GM12878 (cell line): ENCODE measurements around the gene ZNF808. TPM values are rescaled to one million over a fixed set of nuclear protein-coding genes. Genes with fewer than 3 reads are reported as not detected.

ENCODE experiments used
- ATF3 ChIP-seq: IDR thresholded peaks from 2 replicates; pipeline ENCODE4 v1.6.1; 2011; ENCODE audit warnings: low read depth, mild to moderate bottlenecking, low read length, moderate library complexity, borderline replicate concordance; ENCODE audit errors: extremely low read depth
- BHLHE40 ChIP-seq, 2 experiments: fragments of 450-650 bp in 1 of 2; IDR thresholded peaks; 2 replicates each; pipeline ENCODE4 v1.6.1; 2011 to 2017; ENCODE audit warnings: low read depth in 2 of 2, borderline replicate concordance in 1 of 2, improper control_type of control experiment in 1 of 2, low read length in 1 of 2, mild to moderate bottlenecking in 1 of 2
- CBX5 ChIP-seq: sonication (generic); IDR thresholded peaks from 2 replicates; pipeline ENCODE4 v1.6.1; 2016; ENCODE audit warnings: low read depth, moderate library complexity, mild to moderate bottlenecking, inconsistent platforms
- CREB1 ChIP-seq: IDR thresholded peaks from 2 replicates; pipeline ENCODE4 v1.6.1; 2012; ENCODE audit warnings: low read depth, mild to moderate bottlenecking, inconsistent platforms
- CREM ChIP-seq: IDR thresholded peaks from 2 replicates; pipeline ENCODE4 v1.6.1; 2014; ENCODE audit warnings: antibody characterized with exemption, low read depth
- CTCF ChIP-seq, 3 experiments: IDR thresholded peaks in 2 of 3; conservative IDR thresholded peaks in 1 of 3; 2 replicates each; pipeline ENCODE4 v1.5.1; 2011; ENCODE audit warnings: low read depth in 3 of 3, low read length in 3 of 3, mild to moderate bottlenecking in 3 of 3, control low read depth in 2 of 3, moderate library complexity in 2 of 3, inconsistent platforms in 1 of 3, mixed read lengths in 1 of 3; ENCODE audit not compliant: control insufficient read depth in 2 of 3, insufficient read depth in 1 of 3; ENCODE audit errors: extremely low read depth in 1 of 3
- E2F4 ChIP-seq: IDR thresholded peaks from 2 replicates; pipeline ENCODE4 v1.6.1; 2012; ENCODE audit warnings: low read depth, low read length, improper control_type of control experiment
- FOS ChIP-seq: IDR thresholded peaks from 3 replicates; pipeline ENCODE4 v1.6.1; 2011; ENCODE audit warnings: borderline replicate concordance; ENCODE audit not compliant: insufficient read length; ENCODE audit errors: extremely low read depth
- GABPA ChIP-seq: IDR thresholded peaks from 2 replicates; pipeline ENCODE4 v1.6.1; 2014; ENCODE audit warnings: antibody characterized with exemption, low read depth, mild to moderate bottlenecking, inconsistent platforms
- GATAD2B ChIP-seq: fragments of 450-650 bp; conservative IDR thresholded peaks from 2 replicates; pipeline ENCODE4 v1.6.1; 2017; ENCODE audit warnings: low read depth, mild to moderate bottlenecking, moderate library complexity
- HDAC6 ChIP-seq: fragments of 200-600 bp; sonication (generic); IDR thresholded peaks from one replicate; pipeline ENCODE4 v1.8.0; 2017; ENCODE audit warnings: antibody characterized with exemption; ENCODE audit not compliant: unreplicated experiment
- IKZF2 ChIP-seq, 2 experiments: fragments of 450-650 bp; IDR thresholded peaks; 2 replicates each; pipeline ENCODE4 v1.6.1; 2017; ENCODE audit warnings: mild to moderate bottlenecking in 2 of 2, moderate library complexity in 2 of 2
- NR2C1 ChIP-seq: fragments of 450-650 bp; IDR thresholded peaks from 2 replicates; pipeline ENCODE4 v1.6.1; 2017; ENCODE audit warnings: antibody characterized with exemption, mild to moderate bottlenecking, moderate library complexity
- POLR2A ChIP-seq: IDR thresholded peaks from 2 replicates; pipeline ENCODE4 v1.6.1; 2011; ENCODE audit warnings: low read depth, mild to moderate bottlenecking, low read length
- RAD51 ChIP-seq: fragments of 450-650 bp; IDR thresholded peaks from 2 replicates; pipeline ENCODE4 v1.6.1; 2016; ENCODE audit warnings: moderate library complexity, mild to moderate bottlenecking, inconsistent platforms
- RB1 ChIP-seq: fragments of 450-650 bp; formaldehyde crosslinking; IDR thresholded peaks from 2 replicates; pipeline ENCODE4 v1.6.1; 2017; ENCODE audit warnings: mild to moderate bottlenecking, borderline replicate concordance
- RBBP5 ChIP-seq: fragments of 200-600 bp; sonication (generic); conservative IDR thresholded peaks from 2 replicates; pipeline ENCODE4 v1.6.1; 2016
- SIX5 ChIP-seq: IDR thresholded peaks from 2 replicates; pipeline ENCODE4 v1.6.1; 2011; ENCODE audit warnings: mild to moderate bottlenecking, low read depth, low read length, moderate library complexity; ENCODE audit not compliant: severe bottlenecking
- SMAD1 ChIP-seq: fragments of 450-650 bp; IDR thresholded peaks from 2 replicates; pipeline ENCODE4 v1.6.1; 2018; ENCODE audit warnings: mild to moderate bottlenecking, low read depth; ENCODE audit not compliant: partially characterized antibody
- SMAD5 ChIP-seq: IDR thresholded peaks from 2 replicates; pipeline ENCODE4 v1.6.1; 2016; ENCODE audit warnings: antibody characterized with exemption, low read depth
- SMARCA5 ChIP-seq: fragments of 450-650 bp; IDR thresholded peaks from 2 replicates; pipeline ENCODE4 v1.6.1; 2017; ENCODE audit warnings: mild to moderate bottlenecking
- SP1 ChIP-seq: IDR thresholded peaks from one replicate; pipeline ENCODE4 v1.6.1; 2011; ENCODE audit warnings: low read depth, low read length
- SREBF2 ChIP-seq: IDR thresholded peaks from 2 replicates; pipeline ENCODE4 v1.6.1; 2012; ENCODE audit warnings: mild to moderate bottlenecking, low read length
- STAT3 ChIP-seq: IDR thresholded peaks from 2 replicates; pipeline ENCODE4 v1.6.1; 2011; ENCODE audit warnings: low read depth, low read length, improper control_type of control experiment
- SUZ12 ChIP-seq: fragments of 200-600 bp; sonication (generic); IDR thresholded peaks from one replicate; pipeline ENCODE4 v1.6.1; 2018; ENCODE audit warnings: antibody characterized with exemption, mild to moderate bottlenecking; ENCODE audit not compliant: unreplicated experiment
- TAF1 ChIP-seq: IDR thresholded peaks from 2 replicates; pipeline ENCODE4 v1.6.1; 2011; ENCODE audit warnings: mild to moderate bottlenecking, low read depth, low read length, borderline replicate concordance
- USF2 ChIP-seq: IDR thresholded peaks from 2 replicates; pipeline ENCODE4 v1.6.1; 2011; ENCODE audit warnings: low read depth, low read length, improper control_type of control experiment, borderline replicate concordance
- ZBED1 ChIP-seq: IDR thresholded peaks from 2 replicates; pipeline ENCODE4 v1.6.1; 2016; ENCODE audit warnings: borderline replicate concordance
- ZNF217 ChIP-seq: fragments of 450-650 bp; IDR thresholded peaks from 2 replicates; pipeline ENCODE4 v1.6.1; 2017; ENCODE audit warnings: antibody characterized with exemption, mild to moderate bottlenecking
- ZSCAN29 ChIP-seq: fragments of 450-650 bp; IDR thresholded peaks from 2 replicates; pipeline ENCODE4 v1.6.1; 2017; ENCODE audit warnings: mild to moderate bottlenecking, moderate library complexity
- polyA plus RNA-seq, 11 experiments: library from polyadenylated mRNA; depleted of rRNA in 4 of 11; unstranded in 6 of 11; stranded (reverse) in 5 of 11; fragments of >200 nt; fragmentation: Nextera tagmentation in 4 of 11; fragmentation: Illumina TruSeq in 1 of 11; extraction: Ambion mirVana in 4 of 11; extraction: Trizol in 1 of 11; gene quantifications; 1 replicate in 1 of 11; 2 replicates in 10 of 11; pipeline versions ENCODE4 v1.2.1 to v1.2.3, GENCODE V29; 2011 to 2016; ENCODE audit warnings: inconsistent platforms in 2 of 11, missing spikeins in 2 of 11, low read depth in 1 of 11
- total RNA-seq, 4 experiments: library from RNA; depleted of rRNA in 3 of 4; stranded (reverse); fragments of >200 nt in 3 of 4; fragmentation: Illumina TruSeq in 1 of 4; extraction: Trizol in 1 of 4; gene quantifications; 2 replicates each; pipeline versions ENCODE4 v1.2.1 to v1.2.3, GENCODE V29; 2013 to 2021

ZNF808 gene
- total and polyA plus RNA-seq, 10 of the 15 experiments (the other 5 are each of a cell fraction or from before 2014, with no cell fraction given), result 2.1 to 20.2 (median 7.2) TPM

- TF ChIP-seq TAF1 (peak; percentile 73; the same call in 1 of the 2 replicates), CBX5 (no peak; the same call in 1 of the 2 replicates), RBBP5 (no peak), RAD51 (no peak), NR2C1 (peak; percentile 43; the same call in 1 of the 2 replicates), SIX5 (no peak), STAT3 (no peak), GATAD2B (peak; percentile 82), BHLHE40 (IDR thresholded peaks at IDR 0.05; ENCODE audit: borderline replicate concordance in 1 of 2, low read depth in 2 of 2, low read length in 1 of 2) (peak; percentile 35; a peak in 1 of 4 replicates), SMAD5 (no peak), POLR2A (peak; percentile 85), SP1 (peak; percentile 60), HDAC6 (no peak), SMARCA5 (no peak), RB1 (peak; percentile 82; the same call in 1 of the 2 replicates), USF2 (no peak), CREB1 (no peak; the same call in 1 of the 2 replicates), SMAD1 (no peak), ZBED1 (no peak), SREBF2 (no peak), ATF3 (no peak), CTCF (IDR thresholded peaks at IDR 0.05 in 2 of 3, conservative IDR thresholded peaks at IDR 0.05 in 1 of 3; ENCODE audit: control insufficient read depth in 2 of 3, extremely low read depth in 1 of 3, insufficient read depth in 1 of 3, low read depth in 3 of 3, low read length in 3 of 3) (peak in 1 of 3 experiments; percentile 14; a peak in 1 of 6 replicates), IKZF2 (IDR thresholded peaks at IDR 0.05) (peak in 1 of 2 experiments; percentile 17; a peak in 1 of 4 replicates), ZSCAN29 (no peak), SUZ12 (no peak), FOS (no peak), ZNF217 (no peak), GABPA (peak; percentile 64; the same call in 1 of the 2 replicates), E2F4 (peak; percentile 78), CREM (no peak)
Observed at GRCh38 chr19:52535771-52536447, 8.4 kb downstream of the ZNF808 start (continued).
